HUES48 (cell line): ENCODE results near the gene CTNNA2.

Experiments used
- H3K27ac ChIP-seq: one replicate; pipeline ENCODE4 v1.7.0; 2013; ENCODE audit warnings: low read depth, low read length, inconsistent platforms
- H3K27me3 ChIP-seq: 2 replicates; pipeline ENCODE4 v1.6.1; 2013; ENCODE audit warnings: mild to moderate bottlenecking, low read length; ENCODE audit not compliant: control insufficient read depth, insufficient read depth
- H3K36me3 ChIP-seq: 2 replicates; pipeline ENCODE4 v1.6.1; 2013; ENCODE audit warnings: low read length; ENCODE audit not compliant: control insufficient read depth, insufficient read depth
- H3K4me1 ChIP-seq: 2 replicates; pipeline ENCODE4 v1.6.1; 2013; ENCODE audit warnings: mild to moderate bottlenecking, low read length; ENCODE audit not compliant: control insufficient read depth, insufficient read depth
- H3K4me3 ChIP-seq: 2 replicates; pipeline ENCODE4 v1.5.1; 2013; ENCODE audit warnings: mild to moderate bottlenecking, low read depth, low read length
- H3K9ac ChIP-seq: 2 replicates; pipeline ENCODE4 v1.6.1; 2013; ENCODE audit warnings: mild to moderate bottlenecking, low read depth, low read length, moderate library complexity
- H3K9me3 ChIP-seq: 2 replicates; pipeline ENCODE4 v1.6.1; 2013; ENCODE audit warnings: low read length; ENCODE audit not compliant: control insufficient read depth, insufficient read depth

The CTNNA2 gene

GRCh38 chr2:80473069-80473468, 960.2 kb downstream of the CTNNA2 start:
- H3K4me3 ChIP-seq = no peak overlapping the region
- H3K27me3 ChIP-seq = no peaks in the 10 kb centered on the region
- no peak overlapping the region for H3K27ac ChIP-seq
- H3K4me1 ChIP-seq = no peaks in the 10 kb centered on the region
- H3K9me3 ChIP-seq = peaks cover 7% of the 10 kb centered on the region; the same call in 1 of the 2 replicates
- no peak overlapping the region for H3K9ac ChIP-seq
- no peaks in the 10 kb centered on the region for H3K36me3 ChIP-seq

GRCh38 chr2:80473796-80474195, 960.9 kb downstream of the CTNNA2 start:
- Histone ChIP-seq H3K9ac (no peak overlapping the region), H3K9me3 (peaks cover 7% of the 10 kb centered on the region; the same call in 1 of the 2 replicates), H3K4me1 (no peaks in the 10 kb centered on the region), H3K36me3 (no peaks in the 10 kb centered on the region), H3K27ac (no peak overlapping the region), H3K4me3 (no peak overlapping the region), H3K27me3 (no peaks in the 10 kb centered on the region)

GRCh38 chr2:80475970-80476369, 963.1 kb downstream of the CTNNA2 start:
- Histone ChIP-seq H3K4me1 (no peaks in the 10 kb centered on the region), H3K4me3 (no peak overlapping the region), H3K27ac (no peak overlapping the region), H3K9ac (no peak overlapping the region), H3K36me3 (no peaks in the 10 kb centered on the region), H3K9me3 (peaks cover 3% of the 10 kb centered on the region; the same call in 1 of the 2 replicates), H3K27me3 (no peaks in the 10 kb centered on the region)

- Histone ChIP-seq H3K27me3 (no peaks in the 10 kb centered on the region), H3K4me1 (no peaks in the 10 kb centered on the region), H3K4me3 (no peak overlapping the region), H3K9me3 (no peaks in the 10 kb centered on the region; the same call in 1 of the 2 replicates), H3K36me3 (no peaks in the 10 kb centered on the region), H3K9ac (no peak overlapping the region), H3K27ac (no peak overlapping the region)
These were observed 963.8 kb downstream of the CTNNA2 start for GRCh38 chr2:80476535-80477117.

- Histone ChIP-seq H3K4me1 (0 out of 2 replicates have a peak, but pooled peaks cover 4% of the 10 kb centered on the region), H3K27me3 (no peaks in the 10 kb centered on the region), H3K9me3 (no peaks in the 10 kb centered on the region), H3K27ac (no peak overlapping the region), H3K9ac (no peak overlapping the region), H3K4me3 (no peak overlapping the region), H3K36me3 (no peaks in the 10 kb centered on the region)
These were observed 969.4 kb downstream of the CTNNA2 start for GRCh38 chr2:80482276-80482675.

- H3K9me3 ChIP-seq = no peaks in the 10 kb centered on the region
- H3K4me3 ChIP-seq = no peak overlapping the region
- H3K27me3 ChIP-seq = no peaks in the 10 kb centered on the region
- H3K36me3 ChIP-seq = no peaks in the 10 kb centered on the region
- H3K27ac ChIP-seq = no peak overlapping the region
- H3K9ac ChIP-seq = no peak overlapping the region
- no peaks in the 10 kb centered on the region for H3K4me1 ChIP-seq
These were observed 976.9 kb downstream of the CTNNA2 start for GRCh38 chr2:80489717-80490116.

- Histone ChIP-seq H3K9ac (no peak overlapping the region), H3K27me3 (no peaks in the 10 kb centered on the region), H3K36me3 (no peaks in the 10 kb centered on the region), H3K4me1 (no peaks in the 10 kb centered on the region), H3K9me3 (no peaks in the 10 kb centered on the region), H3K4me3 (no peak overlapping the region), H3K27ac (no peak overlapping the region)
These were observed 978.1 kb downstream of the CTNNA2 start for GRCh38 chr2:80490964-80491363.

GRCh38 chr2:80496346-80496745, 983.5 kb downstream of the CTNNA2 start:
- H3K27ac ChIP-seq = no peak overlapping the region
- no peak overlapping the region for H3K9ac ChIP-seq
- H3K9me3 ChIP-seq = no peaks in the 10 kb centered on the region

GRCh38 chr2:80496775-80497174, 983.9 kb downstream of the CTNNA2 start:
- Histone ChIP-seq H3K27ac (no peak overlapping the region), H3K36me3 (no peaks in the 10 kb centered on the region), H3K9me3 (no peaks in the 10 kb centered on the region), H3K4me1 (no peaks in the 10 kb centered on the region), H3K27me3 (no peaks in the 10 kb centered on the region), H3K9ac (no peak overlapping the region), H3K4me3 (no peak overlapping the region)

More at GRCh38 chr2:80496346-80496745, 983.5 kb downstream of the CTNNA2 start:
- Histone ChIP-seq H3K36me3 (no peaks in the 10 kb centered on the region), H3K4me3 (no peak overlapping the region), H3K27me3 (no peaks in the 10 kb centered on the region), H3K4me1 (no peaks in the 10 kb centered on the region)

- Histone ChIP-seq H3K9me3 (no peaks in the 10 kb centered on the region), H3K27me3 (no peaks in the 10 kb centered on the region)
These were observed 986.2 kb downstream of the CTNNA2 start for GRCh38 chr2:80499095-80499494.

GRCh38 chr2:80501874-80502624, 989.2 kb downstream of the CTNNA2 start:
- no peaks in the 10 kb centered on the region for H3K27me3 ChIP-seq
- no peaks in the 10 kb centered on the region for H3K36me3 ChIP-seq
- no peak overlapping the region for H3K27ac ChIP-seq
- H3K4me1 ChIP-seq = no peaks in the 10 kb centered on the region
- no peaks in the 10 kb centered on the region for H3K9me3 ChIP-seq
- no peak overlapping the region for H3K9ac ChIP-seq
- H3K4me3 ChIP-seq = no peak overlapping the region

More at GRCh38 chr2:80499095-80499494, 986.2 kb downstream of the CTNNA2 start:
- H3K9ac ChIP-seq = no peak overlapping the region
- no peak overlapping the region for H3K4me3 ChIP-seq
- H3K4me1 ChIP-seq = no peaks in the 10 kb centered on the region
- no peak overlapping the region for H3K27ac ChIP-seq
- H3K36me3 ChIP-seq = no peaks in the 10 kb centered on the region
